ENCODE data around the gene MARCHF3. TPM values are rescaled to one million over a fixed set of nuclear protein-coding genes. Genes with fewer than 3 reads are reported as not detected.
A peak's percentile ranks its signal among the peaks of the same experiment; 100 is the strongest.

MARCHF3 gene
- total and polyA plus RNA-seq, 2 donors (not counting 1 experiment from before 2014, with no cell fraction given), result 8.6 to 11.6 TPM

- Histone ChIP-seq H2AFZ (ENCODE audit: low read length) (no peak overlapping the region), H3K4me3 (replicated peaks in 1 of 4; ENCODE audit: control extremely low read depth in 1 of 4, insufficient read depth in 1 of 4, low read depth in 3 of 4, low read length in 4 of 4) (no peak overlapping the region), H3K4me2 (ENCODE audit: extremely low read depth, insufficient read depth, low read length) (no peak overlapping the region), H3K36me3 (ENCODE audit: control insufficient read depth, insufficient read depth, low read length) (no peaks in the 10 kb centered on the region), H3K79me2 (ENCODE audit: control insufficient read depth, insufficient read depth, low read length) (no peaks in the 10 kb centered on the region), H3K4me1 (ENCODE audit: control insufficient read depth, extremely low read depth, insufficient read depth, low read length) (no peaks in the 10 kb centered on the region), H4K20me1 (ENCODE audit: control insufficient read depth, extremely low read depth, insufficient read depth, low read length) (no peaks in the 10 kb centered on the region), H3K27ac (ENCODE audit: insufficient read depth, low read length) (no peak overlapping the region), H3K27me3 (ENCODE audit: control insufficient read depth, insufficient read depth, low read length) (no peaks in the 10 kb centered on the region), H3K9ac (ENCODE audit: insufficient read depth, low read length) (no peak overlapping the region), H3K9me3 (ENCODE audit: control insufficient read depth, insufficient read depth, low read depth, low read length) (no peaks in the 10 kb centered on the region)
- TF ChIP-seq EZH2 (IDR thresholded peaks at IDR 0.05; ENCODE audit: low read length, missing control alignments), result no peak
- TF ChIP-seq CTCF (conservative IDR thresholded peaks at IDR 0.05 in 1 of 2, IDR thresholded peaks at IDR 0.05 in 1 of 2; ENCODE audit: low read depth in 1 of 2, low read length in 2 of 2), result no peak
- DNase-seq (ENCODE audit: low read depth in 2 of 2), result peak in 1 of 2 donors; percentile 81
Measured at GRCh38 chr5:126875303-126875785, 155.0 kb downstream of the MARCHF3 start.

DNA sequence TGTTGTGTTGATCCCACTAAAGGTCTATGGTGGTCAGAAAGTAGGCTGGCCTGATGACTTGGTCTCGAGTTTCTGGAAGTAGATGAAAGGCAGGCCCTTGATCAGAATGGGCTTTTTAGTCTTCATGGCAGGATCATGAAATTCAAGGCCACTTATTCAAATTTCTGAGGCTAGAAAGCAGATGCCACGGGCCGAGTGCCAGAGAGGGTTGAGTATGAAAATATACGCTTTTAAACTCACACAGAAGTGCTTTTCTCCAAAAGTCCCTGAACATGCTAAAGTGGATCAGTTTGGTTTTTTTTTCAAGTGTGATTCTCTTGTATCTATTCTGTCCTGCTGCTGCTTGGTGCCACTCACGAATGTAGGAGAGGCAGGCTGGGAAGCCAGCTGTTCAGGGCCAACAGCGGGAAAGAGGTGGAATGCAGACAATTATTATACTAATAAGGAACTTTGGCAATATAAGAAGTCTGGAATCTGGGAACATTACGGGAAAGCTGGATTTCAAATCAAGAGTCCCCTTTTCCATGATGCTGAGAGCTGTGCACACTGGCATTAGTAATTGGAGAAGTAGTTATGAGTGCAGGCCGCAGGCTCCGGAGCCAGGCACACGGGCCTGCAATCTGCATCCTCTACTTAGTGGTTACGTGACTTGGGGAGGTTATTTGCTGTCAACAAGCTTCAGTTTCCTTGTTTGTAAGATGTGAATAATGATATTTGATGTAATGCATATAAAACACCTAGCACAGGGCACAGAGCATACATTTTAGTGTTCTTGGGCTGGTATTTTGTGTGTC is 157.6 kb downstream of the MARCHF3 start:
- no peak overlapping the region for H3K4me3 ChIP-seq (replicated peaks in 1 of 4; ENCODE audit: control extremely low read depth in 1 of 4, insufficient read depth in 1 of 4, low read depth in 3 of 4, low read length in 4 of 4)
- no peak for DNase-seq (ENCODE audit: low read depth in 2 of 2)
- no peaks in the 10 kb centered on the region for H3K27me3 ChIP-seq (ENCODE audit: control insufficient read depth, insufficient read depth, low read length)
- no peaks in the 10 kb centered on the region for H3K9me3 ChIP-seq (ENCODE audit: control insufficient read depth, insufficient read depth, low read depth, low read length)
- no peaks in the 10 kb centered on the region for H3K79me2 ChIP-seq (ENCODE audit: control insufficient read depth, insufficient read depth, low read length)
- no peaks in the 10 kb centered on the region for H4K20me1 ChIP-seq (ENCODE audit: control insufficient read depth, extremely low read depth, insufficient read depth, low read length)
- H2AFZ ChIP-seq (ENCODE audit: low read length), result no peak overlapping the region
- H3K36me3 ChIP-seq (ENCODE audit: control insufficient read depth, insufficient read depth, low read length), result no peaks in the 10 kb centered on the region
- no peak overlapping the region for H3K4me2 ChIP-seq (ENCODE audit: extremely low read depth, insufficient read depth, low read length)
- H3K27ac ChIP-seq (ENCODE audit: insufficient read depth, low read length), result no peak overlapping the region
- no peak for TF ChIP-seq CTCF (conservative IDR thresholded peaks at IDR 0.05 in 1 of 2, IDR thresholded peaks at IDR 0.05 in 1 of 2; ENCODE audit: low read depth in 1 of 2, low read length in 2 of 2)
- no peak for TF ChIP-seq EZH2 (IDR thresholded peaks at IDR 0.05; ENCODE audit: low read length, missing control alignments)
- no peaks in the 10 kb centered on the region for H3K4me1 ChIP-seq (ENCODE audit: control insufficient read depth, extremely low read depth, insufficient read depth, low read length)
- H3K9ac ChIP-seq (ENCODE audit: insufficient read depth, low read length), result no peak overlapping the region

DNA sequence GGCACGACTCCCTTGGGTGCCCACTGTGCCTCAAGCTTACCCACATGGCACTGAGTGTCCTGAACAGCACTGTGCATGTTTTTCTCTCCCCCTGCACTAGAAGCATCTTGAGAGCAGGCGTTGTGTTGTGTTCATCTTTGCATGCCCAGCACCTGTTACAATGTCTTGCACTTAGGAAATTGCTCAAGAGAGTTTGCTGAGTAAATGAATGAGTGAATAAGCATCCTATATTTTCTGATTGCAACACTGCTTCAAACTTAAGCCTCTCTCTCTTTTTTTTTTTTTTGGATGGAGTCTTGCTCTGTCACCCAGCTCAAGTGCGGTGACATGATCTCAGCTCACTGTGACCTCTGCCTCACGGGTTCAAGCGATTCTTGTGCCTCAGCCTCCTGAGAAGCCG is 158.9 kb downstream of the MARCHF3 start:
- H2AFZ ChIP-seq (ENCODE audit: low read length), result no peak overlapping the region
- no peaks in the 10 kb centered on the region for H3K79me2 ChIP-seq (ENCODE audit: control insufficient read depth, insufficient read depth, low read length)
- no peaks in the 10 kb centered on the region for H4K20me1 ChIP-seq (ENCODE audit: control insufficient read depth, extremely low read depth, insufficient read depth, low read length)
- no peak overlapping the region for H3K4me2 ChIP-seq (ENCODE audit: extremely low read depth, insufficient read depth, low read length)
- no peak for TF ChIP-seq EZH2 (IDR thresholded peaks at IDR 0.05; ENCODE audit: low read length, missing control alignments)
- no peak for TF ChIP-seq CTCF (conservative IDR thresholded peaks at IDR 0.05 in 1 of 2, IDR thresholded peaks at IDR 0.05 in 1 of 2; ENCODE audit: low read depth in 1 of 2, low read length in 2 of 2)
- no peaks in the 10 kb centered on the region for H3K9me3 ChIP-seq (ENCODE audit: control insufficient read depth, insufficient read depth, low read depth, low read length)
- no peak for DNase-seq (ENCODE audit: low read depth in 2 of 2)
- H3K9ac ChIP-seq (ENCODE audit: insufficient read depth, low read length), result no peak overlapping the region
- H3K36me3 ChIP-seq (ENCODE audit: control insufficient read depth, insufficient read depth, low read length), result no peaks in the 10 kb centered on the region
- H3K4me3 ChIP-seq (replicated peaks in 1 of 4; ENCODE audit: control extremely low read depth in 1 of 4, insufficient read depth in 1 of 4, low read depth in 3 of 4, low read length in 4 of 4), result no peak overlapping the region
- no peak overlapping the region for H3K27ac ChIP-seq (ENCODE audit: insufficient read depth, low read length)
- no peaks in the 10 kb centered on the region for H3K27me3 ChIP-seq (ENCODE audit: control insufficient read depth, insufficient read depth, low read length)
- H3K4me1 ChIP-seq (ENCODE audit: control insufficient read depth, extremely low read depth, insufficient read depth, low read length), result no peaks in the 10 kb centered on the region

Measured in fibroblast of lung (primary cell).